HEK293 (cell line): ENCODE measurements around the gene LPXN.

Experiments
- ATF2 ChIP-seq: fragments of 450-650 bp; formaldehyde crosslinking; IDR thresholded peaks from 2 replicates; pipeline ENCODE4 v1.5.1; 2016; ENCODE audit warnings: missing biosample characterization, missing genetic modification characterization, low read depth
- REST ChIP-seq: fragments of 450-650 bp; formaldehyde crosslinking; IDR thresholded peaks from 2 replicates; pipeline ENCODE4 v1.5.1; 2016; ENCODE audit warnings: missing biosample characterization, missing genetic modification characterization
- ZNF140 ChIP-seq: fragments of 450-650 bp; formaldehyde crosslinking; IDR thresholded peaks from 2 replicates; pipeline ENCODE4 v1.5.1; 2016; ENCODE audit warnings: missing biosample characterization, missing genetic modification characterization
- ZNF214 ChIP-seq: fragments of 450-650 bp; formaldehyde crosslinking; IDR thresholded peaks from 2 replicates; pipeline ENCODE4 v1.5.1; 2017; ENCODE audit warnings: missing biosample characterization, mild to moderate bottlenecking, missing genetic modification characterization, borderline replicate concordance

- TF ChIP-seq ZNF214, result no peak
- TF ChIP-seq ZNF140 (tag by site-specific recombination), result no peak
- TF ChIP-seq REST, result no peak
- no peak for TF ChIP-seq ATF2 (tag by site-specific recombination)
These were observed 13.3 kb downstream of the LPXN start for GRCh38 chr11:58562375-58562800.
